ENCODE data around the gene CWC25. TPM values are rescaled to one million over a fixed set of nuclear protein-coding genes. Genes with fewer than 3 reads are reported as not detected.
A peak's percentile ranks its signal among the peaks of the same experiment; 100 is the strongest.

CWC25 gene
- total and polyA plus RNA-seq, 2 experiments from 2014 or later, result 11.6 to 29.8 TPM

DNA sequence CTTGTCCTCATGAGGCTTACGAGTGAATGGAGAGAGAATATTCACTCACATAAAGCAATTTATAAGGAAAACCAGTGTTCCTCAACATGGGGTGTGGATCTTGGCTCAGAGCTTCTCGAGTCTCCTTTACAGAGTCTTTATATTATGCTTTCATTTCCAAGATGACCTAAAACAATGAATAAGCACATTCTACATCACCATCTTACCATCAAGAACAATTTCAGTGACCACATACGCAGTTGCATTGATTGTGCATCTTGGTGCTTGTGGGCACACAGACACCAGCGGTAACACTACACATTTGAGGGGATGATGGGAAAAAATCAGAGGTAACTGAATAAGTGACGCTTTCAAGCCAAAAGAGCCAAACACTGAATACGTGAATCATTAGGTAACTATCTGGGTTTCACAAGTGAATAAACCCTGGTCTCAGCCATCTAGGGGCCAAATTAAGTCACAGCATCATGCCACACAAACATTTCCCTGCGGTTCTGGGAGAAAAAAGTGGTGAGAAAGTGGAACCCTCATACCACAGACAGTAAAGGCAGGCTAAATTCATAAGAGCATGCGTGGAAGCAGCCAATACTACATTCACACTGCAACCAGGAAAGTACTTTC, 9.4 kb downstream of the CWC25 start:
- H3K4me3 ChIP-seq, result no peak overlapping the region
- no peaks in the 10 kb centered on the region for H3K9me2 ChIP-seq (ENCODE audit: insufficient read depth)
- peaks cover 5% of the 10 kb centered on the region for H3K27me3 Mint-ChIP-seq (ENCODE audit: insufficient read depth, low read depth, poor library complexity)
- H3K4me3 Mint-ChIP-seq, result no peak overlapping the region
- H3K27me3 ChIP-seq (ENCODE audit: insufficient read depth), result no peaks in the 10 kb centered on the region
- TF ChIP-seq EZH2 (IDR thresholded peaks at IDR 0.05; ENCODE audit: low read depth, unreplicated experiment), result no peak
- TF ChIP-seq, protein P1, sequence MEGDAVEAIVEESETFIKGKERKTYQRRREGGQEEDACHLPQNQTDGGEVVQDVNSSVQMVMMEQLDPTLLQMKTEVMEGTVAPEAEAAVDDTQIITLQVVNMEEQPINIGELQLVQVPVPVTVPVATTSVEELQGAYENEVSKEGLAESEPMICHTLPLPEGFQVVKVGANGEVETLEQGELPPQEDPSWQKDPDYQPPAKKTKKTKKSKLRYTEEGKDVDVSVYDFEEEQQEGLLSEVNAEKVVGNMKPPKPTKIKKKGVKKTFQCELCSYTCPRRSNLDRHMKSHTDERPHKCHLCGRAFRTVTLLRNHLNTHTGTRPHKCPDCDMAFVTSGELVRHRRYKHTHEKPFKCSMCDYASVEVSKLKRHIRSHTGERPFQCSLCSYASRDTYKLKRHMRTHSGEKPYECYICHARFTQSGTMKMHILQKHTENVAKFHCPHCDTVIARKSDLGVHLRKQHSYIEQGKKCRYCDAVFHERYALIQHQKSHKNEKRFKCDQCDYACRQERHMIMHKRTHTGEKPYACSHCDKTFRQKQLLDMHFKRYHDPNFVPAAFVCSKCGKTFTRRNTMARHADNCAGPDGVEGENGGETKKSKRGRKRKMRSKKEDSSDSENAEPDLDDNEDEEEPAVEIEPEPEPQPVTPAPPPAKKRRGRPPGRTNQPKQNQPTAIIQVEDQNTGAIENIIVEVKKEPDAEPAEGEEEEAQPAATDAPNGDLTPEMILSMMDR (conservative IDR thresholded peaks at IDR 0.05; ENCODE audit: low read depth in 2 of 2), result peak; percentile 9 to 29; a peak in 2 of 4 replicates
- ATAC-seq, result no peak
- 0 out of 2 replicates have a peak, but pooled peaks cover 6% of the 10 kb centered on the region for H3F3A ChIP-seq (replicated peaks; ENCODE audit: low read depth)
- peaks cover 40% of the 10 kb centered on the region for H3K36me3 Mint-ChIP-seq (ENCODE audit: low read depth)
- no peaks in the 10 kb centered on the region; the same call in 2 of the 3 replicates for H3K9me3 Mint-ChIP-seq
- H3K79me2 ChIP-seq (replicated peaks; ENCODE audit: insufficient read depth), result no peaks in the 10 kb centered on the region; the same call in 1 of the 2 replicates
- no peak overlapping the region for H2AFZ ChIP-seq
- H3K4me1 ChIP-seq (ENCODE audit: insufficient read depth), result no peaks in the 10 kb centered on the region
- no peak overlapping the region for H3K27ac ChIP-seq (ENCODE audit: low read depth)
- H3K4me2 ChIP-seq, result no peak overlapping the region
- DNase-seq (ENCODE audit: low spot score), result peak; percentile 39
- peaks cover 24% of the 10 kb centered on the region for H3K36me3 ChIP-seq (ENCODE audit: insufficient read depth)
- no peaks in the 10 kb centered on the region; the same call in 1 of the 2 replicates for H4K20me1 ChIP-seq (replicated peaks; ENCODE audit: insufficient read depth)
- no peaks in the 10 kb centered on the region for H3K4me1 Mint-ChIP-seq
- H3K27ac Mint-ChIP-seq, result no peak overlapping the region

DNA sequence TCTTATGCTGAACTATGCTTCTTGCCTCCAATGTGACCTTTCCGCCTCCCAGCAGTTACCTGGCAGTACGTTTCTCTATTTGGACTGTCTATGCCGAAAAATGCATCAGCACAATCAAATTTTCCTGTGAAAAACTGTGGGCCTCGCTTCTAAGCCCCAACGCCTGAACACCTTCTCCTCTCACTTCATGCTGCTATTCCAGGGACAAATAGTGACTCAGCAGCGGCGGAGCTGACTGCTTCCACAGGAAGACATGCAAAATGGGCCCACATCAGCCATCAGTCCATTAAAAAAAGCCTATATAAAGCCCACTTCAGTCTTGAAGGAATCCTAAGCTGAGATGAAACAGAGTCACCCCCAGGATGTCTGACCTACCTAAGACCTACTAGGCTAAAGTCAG, 15.3 kb downstream of the CWC25 start:
- H3K4me2 ChIP-seq, result no peak overlapping the region
- H3K4me3 ChIP-seq, result no peak overlapping the region
- H3K27ac ChIP-seq (ENCODE audit: low read depth), result no peak overlapping the region
- H3K27ac Mint-ChIP-seq, result no peak overlapping the region
- H3K9me3 Mint-ChIP-seq, result no peaks in the 10 kb centered on the region
- H3K36me3 Mint-ChIP-seq (ENCODE audit: low read depth), result peaks cover 61% of the 10 kb centered on the region
- peaks cover 36% of the 10 kb centered on the region for H3K36me3 ChIP-seq (ENCODE audit: insufficient read depth)
- no peaks in the 10 kb centered on the region for H3K4me1 Mint-ChIP-seq
- peaks cover 3% of the 10 kb centered on the region for H3K27me3 Mint-ChIP-seq (ENCODE audit: insufficient read depth, low read depth, poor library complexity)
- ATAC-seq (no peak), DNase-seq (ENCODE audit: low spot score) (no peak)
- H4K20me1 ChIP-seq (replicated peaks; ENCODE audit: insufficient read depth), result no peaks in the 10 kb centered on the region; the same call in 1 of the 2 replicates
- no peak overlapping the region for H2AFZ ChIP-seq
- no peak for TF ChIP-seq JUNB (IDR thresholded peaks at IDR 0.05; ENCODE audit: unreplicated experiment)
- TF ChIP-seq, protein P2, sequence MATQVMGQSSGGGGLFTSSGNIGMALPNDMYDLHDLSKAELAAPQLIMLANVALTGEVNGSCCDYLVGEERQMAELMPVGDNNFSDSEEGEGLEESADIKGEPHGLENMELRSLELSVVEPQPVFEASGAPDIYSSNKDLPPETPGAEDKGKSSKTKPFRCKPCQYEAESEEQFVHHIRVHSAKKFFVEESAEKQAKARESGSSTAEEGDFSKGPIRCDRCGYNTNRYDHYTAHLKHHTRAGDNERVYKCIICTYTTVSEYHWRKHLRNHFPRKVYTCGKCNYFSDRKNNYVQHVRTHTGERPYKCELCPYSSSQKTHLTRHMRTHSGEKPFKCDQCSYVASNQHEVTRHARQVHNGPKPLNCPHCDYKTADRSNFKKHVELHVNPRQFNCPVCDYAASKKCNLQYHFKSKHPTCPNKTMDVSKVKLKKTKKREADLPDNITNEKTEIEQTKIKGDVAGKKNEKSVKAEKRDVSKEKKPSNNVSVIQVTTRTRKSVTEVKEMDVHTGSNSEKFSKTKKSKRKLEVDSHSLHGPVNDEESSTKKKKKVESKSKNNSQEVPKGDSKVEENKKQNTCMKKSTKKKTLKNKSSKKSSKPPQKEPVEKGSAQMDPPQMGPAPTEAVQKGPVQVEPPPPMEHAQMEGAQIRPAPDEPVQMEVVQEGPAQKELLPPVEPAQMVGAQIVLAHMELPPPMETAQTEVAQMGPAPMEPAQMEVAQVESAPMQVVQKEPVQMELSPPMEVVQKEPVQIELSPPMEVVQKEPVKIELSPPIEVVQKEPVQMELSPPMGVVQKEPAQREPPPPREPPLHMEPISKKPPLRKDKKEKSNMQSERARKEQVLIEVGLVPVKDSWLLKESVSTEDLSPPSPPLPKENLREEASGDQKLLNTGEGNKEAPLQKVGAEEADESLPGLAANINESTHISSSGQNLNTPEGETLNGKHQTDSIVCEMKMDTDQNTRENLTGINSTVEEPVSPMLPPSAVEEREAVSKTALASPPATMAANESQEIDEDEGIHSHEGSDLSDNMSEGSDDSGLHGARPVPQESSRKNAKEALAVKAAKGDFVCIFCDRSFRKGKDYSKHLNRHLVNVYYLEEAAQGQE (IDR thresholded peaks at IDR 0.05; ENCODE audit: unreplicated experiment), result no peak
- TF ChIP-seq, protein P3, sequence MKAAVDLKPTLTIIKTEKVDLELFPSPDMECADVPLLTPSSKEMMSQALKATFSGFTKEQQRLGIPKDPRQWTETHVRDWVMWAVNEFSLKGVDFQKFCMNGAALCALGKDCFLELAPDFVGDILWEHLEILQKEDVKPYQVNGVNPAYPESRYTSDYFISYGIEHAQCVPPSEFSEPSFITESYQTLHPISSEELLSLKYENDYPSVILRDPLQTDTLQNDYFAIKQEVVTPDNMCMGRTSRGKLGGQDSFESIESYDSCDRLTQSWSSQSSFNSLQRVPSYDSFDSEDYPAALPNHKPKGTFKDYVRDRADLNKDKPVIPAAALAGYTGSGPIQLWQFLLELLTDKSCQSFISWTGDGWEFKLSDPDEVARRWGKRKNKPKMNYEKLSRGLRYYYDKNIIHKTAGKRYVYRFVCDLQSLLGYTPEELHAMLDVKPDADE (IDR thresholded peaks at IDR 0.05), result no peak
- no peak for TF ChIP-seq CREB1 (CRISPR knock-in tag; IDR thresholded peaks at IDR 0.05; ENCODE audit: low read depth)
- no peak for TF ChIP-seq ZNF114 (CRISPR knock-in tag; IDR thresholded peaks at IDR 0.05)
- no peak for TF ChIP-seq EZH2phosphoT487 (IDR thresholded peaks at IDR 0.05; ENCODE audit: unreplicated experiment)
- TF ChIP-seq, protein P1 (conservative IDR thresholded peaks at IDR 0.05; ENCODE audit: low read depth in 2 of 2), result no peak
- no peaks in the 10 kb centered on the region for H3K79me2 ChIP-seq (replicated peaks; ENCODE audit: insufficient read depth)
- H3F3A ChIP-seq (replicated peaks; ENCODE audit: low read depth), result 0 out of 2 replicates have a peak, but pooled peaks cover 3% of the 10 kb centered on the region
- no peaks in the 10 kb centered on the region for H3K9me2 ChIP-seq (ENCODE audit: insufficient read depth)
- H3K4me3 Mint-ChIP-seq, result no peak overlapping the region
- no peaks in the 10 kb centered on the region for H3K27me3 ChIP-seq (ENCODE audit: insufficient read depth)
- H3K4me1 ChIP-seq (ENCODE audit: insufficient read depth), result no peaks in the 10 kb centered on the region

Measured in GM23338 (cell line).